H9 (cell line): ENCODE data around the gene CHST5. TPM values are rescaled to one million over a fixed set of nuclear protein-coding genes. Genes with fewer than 3 reads are reported as not detected.

Experiments
- DNase-seq: peaks from one replicate; pipeline ENCODE4 v3.0.0-alpha.2; 2017
- H2AFZ ChIP-seq: one replicate; pipeline ENCODE4 v1.6.1; 2013; ENCODE audit warnings: mild to moderate bottlenecking, low read length, control low read depth, moderate library complexity
- H2AK5ac ChIP-seq: 2 replicates; pipeline ENCODE4 v1.6.1; 2013; ENCODE audit warnings: low read length, control low read depth, mixed read lengths; ENCODE audit not compliant: insufficient read length
- H2BK120ac ChIP-seq: one replicate; pipeline ENCODE4 v1.6.1; 2013; ENCODE audit warnings: low read depth, mild to moderate bottlenecking, low read length, control low read depth, inconsistent platforms; ENCODE audit not compliant: poor library complexity, severe bottlenecking
- H2BK12ac ChIP-seq: 2 replicates; pipeline ENCODE4 v1.6.1; 2013; ENCODE audit warnings: low read length, control low read depth, mixed read lengths, low read depth; ENCODE audit not compliant: insufficient read length
- H2BK15ac ChIP-seq: 2 replicates; pipeline ENCODE4 v1.6.1; 2013; ENCODE audit warnings: low read depth, low read length, control low read depth
- H2BK20ac ChIP-seq: one replicate; pipeline ENCODE4 v1.6.1; 2013; ENCODE audit warnings: low read depth, mild to moderate bottlenecking, low read length, control low read depth, inconsistent platforms; ENCODE audit not compliant: poor library complexity, severe bottlenecking
- H2BK5ac ChIP-seq: 2 replicates; pipeline ENCODE4 v1.6.1; 2013; ENCODE audit warnings: low read length, control low read depth, mixed read lengths; ENCODE audit not compliant: insufficient read length
- H3K14ac ChIP-seq: 2 replicates; pipeline ENCODE4 v1.6.1; 2013; ENCODE audit warnings: low read length, control low read depth; ENCODE audit not compliant: insufficient read depth
- H3K18ac ChIP-seq: 2 replicates; pipeline ENCODE4 v1.6.1; 2013; ENCODE audit warnings: low read depth, mild to moderate bottlenecking, mixed read lengths, low read length, control low read depth; ENCODE audit not compliant: insufficient read length
- H3K23ac ChIP-seq: 2 replicates; pipeline ENCODE4 v1.6.1; 2013; ENCODE audit warnings: low read length, control low read depth, mixed read lengths, low read depth; ENCODE audit not compliant: insufficient read length
- H3K23me2 ChIP-seq: 2 replicates; pipeline ENCODE4 v1.6.1; 2013; ENCODE audit warnings: low read depth, mild to moderate bottlenecking, mixed read lengths, low read length, control low read depth; ENCODE audit not compliant: insufficient read length, poor library complexity, severe bottlenecking
- H3K27ac ChIP-seq: 2 replicates; pipeline ENCODE4 v1.5.1; 2013; ENCODE audit warnings: low read length, control low read depth, mixed read lengths, low read depth; ENCODE audit not compliant: insufficient read length
- H3K27me3 ChIP-seq: 2 replicates; pipeline ENCODE4 v1.6.1; 2013; ENCODE audit warnings: low read length, control low read depth, inconsistent platforms; ENCODE audit not compliant: insufficient read depth
- H3K4ac ChIP-seq: 2 replicates; pipeline ENCODE4 v1.6.1; 2013; ENCODE audit warnings: low read depth, mild to moderate bottlenecking, control low read depth, inconsistent platforms, low read length, moderate library complexity
- H3K4me1 ChIP-seq: 2 replicates; pipeline ENCODE4 v1.6.1; 2013; ENCODE audit warnings: low read length, control low read depth, inconsistent platforms; ENCODE audit not compliant: insufficient read depth
- H3K4me2 ChIP-seq: 2 replicates; pipeline ENCODE4 v1.6.1; 2013; ENCODE audit warnings: low read length, control low read depth, mixed read lengths; ENCODE audit not compliant: insufficient read length, insufficient read depth
- H3K56ac ChIP-seq: 2 replicates; pipeline ENCODE4 v1.6.1; 2013; ENCODE audit warnings: low read depth, mild to moderate bottlenecking, mixed read lengths, low read length, control low read depth; ENCODE audit not compliant: insufficient read length
- H3K79me1 ChIP-seq: 2 replicates; pipeline ENCODE4 v1.6.1; 2013; ENCODE audit warnings: low read depth, mild to moderate bottlenecking, moderate library complexity, low read length, control low read depth, inconsistent platforms; ENCODE audit not compliant: insufficient read depth, poor library complexity, severe bottlenecking
- H3K79me2 ChIP-seq: 2 replicates; pipeline ENCODE4 v1.6.1; 2013; ENCODE audit warnings: low read length, control low read depth, inconsistent platforms; ENCODE audit not compliant: insufficient read depth
- H3K9ac ChIP-seq: 2 replicates; pipeline ENCODE4 v1.6.1; 2013; ENCODE audit warnings: low read length, control low read depth, mixed read lengths; ENCODE audit not compliant: insufficient read length; ENCODE audit errors: extremely low read depth
- H3K9me3 ChIP-seq: one replicate; pipeline ENCODE4 v1.6.1; 2013; ENCODE audit warnings: low read depth, low read length, inconsistent platforms; ENCODE audit not compliant: control insufficient read depth
- H3T11ph ChIP-seq: one replicate; pipeline ENCODE4 v1.6.1; 2013; ENCODE audit warnings: mild to moderate bottlenecking, low read length, control low read depth, inconsistent platforms
- H4K20me1 ChIP-seq: one replicate; pipeline ENCODE4 v1.6.1; 2013; ENCODE audit not compliant: control insufficient read depth, insufficient read length, insufficient read depth
- H4K5ac ChIP-seq: 2 replicates; pipeline ENCODE4 v1.6.1; 2013; ENCODE audit warnings: low read depth, mild to moderate bottlenecking, mixed read lengths, low read length, control low read depth; ENCODE audit not compliant: insufficient read length
- H4K8ac ChIP-seq: replicated peaks from 2 replicates; pipeline ENCODE4 v1.6.1; 2013; ENCODE audit warnings: low read length, control low read depth, mixed read lengths, low read depth; ENCODE audit not compliant: insufficient read length
- H4K91ac ChIP-seq: 2 replicates; pipeline ENCODE4 v1.6.1; 2013; ENCODE audit warnings: low read depth, mild to moderate bottlenecking, moderate library complexity, mixed read lengths, low read length, control low read depth; ENCODE audit not compliant: insufficient read length
- H3K27ac Mint-ChIP-seq, 3 experiments: 2 replicates in 2 of 3; 3 replicates in 1 of 3; pipeline ENCODE4 v1.8.0; 2020 to 2021; ENCODE audit warnings: mixed read lengths in 3 of 3, mild to moderate bottlenecking in 1 of 3, moderate library complexity in 1 of 3
- H3K27me3 Mint-ChIP-seq: 2 replicates; pipeline ENCODE4 v1.8.0; 2021; ENCODE audit warnings: low read depth, mild to moderate bottlenecking, moderate library complexity, mixed read lengths
- H3K36me3 Mint-ChIP-seq, 3 experiments: 2 replicates in 2 of 3; 3 replicates in 1 of 3; pipeline ENCODE4 v1.8.0; 2020 to 2021; ENCODE audit warnings: low read depth in 3 of 3, mixed read lengths in 3 of 3; ENCODE audit not compliant: insufficient read depth in 1 of 3
- H3K4me1 Mint-ChIP-seq, 2 experiments: 2 replicates each; pipeline ENCODE4 v1.8.0; 2020; ENCODE audit warnings: mixed read lengths in 2 of 2
- H3K4me3 Mint-ChIP-seq, 2 experiments: 2 replicates in 1 of 2; 3 replicates in 1 of 2; pipeline ENCODE4 v1.8.0; 2020 to 2021; ENCODE audit warnings: mild to moderate bottlenecking in 2 of 2, mixed read lengths in 2 of 2, moderate library complexity in 1 of 2
- H3K9me3 Mint-ChIP-seq, 2 experiments: 2 replicates in 1 of 2; 3 replicates in 1 of 2; pipeline ENCODE4 v1.8.0; 2020; ENCODE audit warnings: mild to moderate bottlenecking in 2 of 2, mixed read lengths in 2 of 2, moderate library complexity in 1 of 2
- WGBS: extraction: QIAGEN DNeasy Blood & Tissue Kit; methylation state at CpG from one replicate; pipeline ENCODE4 v1.1.7; 2013; ENCODE audit warnings: missing lambda C conversion rate, low lambda C conversion rate, mixed read lengths; ENCODE audit not compliant: insufficient read length; ENCODE audit errors: extremely low coverage; 5-methylcytosine and 5-hydroxymethylcytosine counted together
- total RNA-seq: library from RNA; stranded (reverse); gene quantifications from 2 replicates; pipeline ENCODE4 v1.2.1, GENCODE V29; 2021
- TF ChIP-seq, protein P1 (sequence below): fragments of 200-600 bp; sonication (generic); conservative IDR thresholded peaks from 3 replicates; pipeline ENCODE4 v1.8.0; 2021; ENCODE audit warnings: antibody characterized with exemption, mild to moderate bottlenecking

The CHST5 gene
- total RNA-seq, 1 experiment from 2014 or later = not detected

DNA sequence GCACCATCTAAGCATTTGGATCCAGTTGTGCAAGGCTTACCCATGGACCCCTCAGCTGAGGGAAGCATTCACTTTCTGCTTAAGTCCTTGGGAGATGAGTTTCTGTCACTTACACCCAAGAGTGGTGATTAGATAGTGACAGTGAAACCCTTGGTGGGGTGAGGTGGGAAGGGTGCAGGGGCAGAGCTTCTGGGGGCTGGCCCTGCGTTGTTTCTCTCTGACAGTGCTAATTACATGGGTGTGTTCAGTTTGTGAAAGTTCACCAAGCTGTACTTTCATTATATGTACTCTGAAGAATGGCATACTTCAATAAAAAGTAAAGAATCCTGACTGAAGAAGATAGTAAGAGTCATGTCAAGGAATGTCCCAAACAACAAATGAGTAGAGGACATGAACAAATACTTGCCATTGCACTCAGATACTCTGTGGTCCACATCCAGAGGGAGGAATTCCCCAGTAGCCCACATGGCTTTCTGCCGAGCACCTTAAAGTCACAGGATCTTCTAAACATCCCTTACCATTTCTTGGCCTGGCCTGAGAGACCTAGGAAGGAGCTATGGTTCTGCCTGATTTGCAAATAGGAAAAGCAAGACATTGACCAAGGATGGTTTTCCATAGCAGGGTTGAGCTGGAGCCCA is 49.1 kb downstream of the CHST5 start:
- TF ChIP-seq, protein P1, sequence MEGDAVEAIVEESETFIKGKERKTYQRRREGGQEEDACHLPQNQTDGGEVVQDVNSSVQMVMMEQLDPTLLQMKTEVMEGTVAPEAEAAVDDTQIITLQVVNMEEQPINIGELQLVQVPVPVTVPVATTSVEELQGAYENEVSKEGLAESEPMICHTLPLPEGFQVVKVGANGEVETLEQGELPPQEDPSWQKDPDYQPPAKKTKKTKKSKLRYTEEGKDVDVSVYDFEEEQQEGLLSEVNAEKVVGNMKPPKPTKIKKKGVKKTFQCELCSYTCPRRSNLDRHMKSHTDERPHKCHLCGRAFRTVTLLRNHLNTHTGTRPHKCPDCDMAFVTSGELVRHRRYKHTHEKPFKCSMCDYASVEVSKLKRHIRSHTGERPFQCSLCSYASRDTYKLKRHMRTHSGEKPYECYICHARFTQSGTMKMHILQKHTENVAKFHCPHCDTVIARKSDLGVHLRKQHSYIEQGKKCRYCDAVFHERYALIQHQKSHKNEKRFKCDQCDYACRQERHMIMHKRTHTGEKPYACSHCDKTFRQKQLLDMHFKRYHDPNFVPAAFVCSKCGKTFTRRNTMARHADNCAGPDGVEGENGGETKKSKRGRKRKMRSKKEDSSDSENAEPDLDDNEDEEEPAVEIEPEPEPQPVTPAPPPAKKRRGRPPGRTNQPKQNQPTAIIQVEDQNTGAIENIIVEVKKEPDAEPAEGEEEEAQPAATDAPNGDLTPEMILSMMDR = no peak
- H3K23ac ChIP-seq = no peak overlapping the region

More for the DNA sequence above, 49.1 kb downstream of the CHST5 start:
- H3K27ac Mint-ChIP-seq = peak overlapping the region in 2 of 3 experiments; percentile 29 to 70; a peak in 2 of 7 replicates
- no peak overlapping the region for H3K4me3 Mint-ChIP-seq
- H3K27me3 ChIP-seq = no peaks in the 10 kb centered on the region
- H3K4me2 ChIP-seq = no peak overlapping the region
- H2BK5ac ChIP-seq = no peak overlapping the region
- no peaks in the 10 kb centered on the region; a peak in 1 of 5 replicates for H3K9me3 Mint-ChIP-seq
- no peak overlapping the region for H3K9ac ChIP-seq
- H2AK5ac ChIP-seq = no peak overlapping the region
- no peak overlapping the region for H4K8ac ChIP-seq
- DNase-seq = no peak
- H2BK12ac ChIP-seq = no peak overlapping the region
- no peak overlapping the region for H3K18ac ChIP-seq
- H3K4me1 Mint-ChIP-seq = peaks cover under 1 to 17% of the 10 kb centered on the region in 2 experiments; a peak in 2 of 4 replicates
- H3K4ac ChIP-seq = no peak overlapping the region
- H3K23me2 ChIP-seq = peaks cover 2% of the 10 kb centered on the region
- no peak overlapping the region for H3T11ph ChIP-seq
- H2BK120ac ChIP-seq = no peak overlapping the region
- no peak overlapping the region for H3K56ac ChIP-seq
- H3K27ac ChIP-seq = no peak overlapping the region
- H3K36me3 Mint-ChIP-seq = peaks cover 6 to 29% (median 20%) of the 10 kb centered on the region in 3 experiments; a peak in 6 of 7 replicates
- no peaks in the 10 kb centered on the region for H3K4me1 ChIP-seq
- no peak overlapping the region for H2BK20ac ChIP-seq
- H3K9me3 ChIP-seq = no peaks in the 10 kb centered on the region
- no peak overlapping the region for H4K91ac ChIP-seq
- H3K79me2 ChIP-seq = no peaks in the 10 kb centered on the region
- no peak overlapping the region for H2AFZ ChIP-seq
- H3K79me1 ChIP-seq = no peaks in the 10 kb centered on the region
- H3K14ac ChIP-seq = no peak overlapping the region
- no peak overlapping the region for H4K5ac ChIP-seq
- H3K27me3 Mint-ChIP-seq = no peaks in the 10 kb centered on the region
- H2BK15ac ChIP-seq = no peak overlapping the region
- H4K20me1 ChIP-seq = no peaks in the 10 kb centered on the region
- WGBS = no CpG with 5 or more reads among the region's 2 CpGs
